DMS 273 (cell line): Measurements from ENCODE around the gene RHO.
A peak's percentile ranks its signal among the peaks of the same experiment; 100 is the strongest.

Source experiments
- DNase-seq: peaks from one replicate; lab custom pipeline; 2025; ENCODE audit not compliant: unreplicated experiment; lab: John Stamatoyannopoulos, UW

Gene RHO

DNA sequence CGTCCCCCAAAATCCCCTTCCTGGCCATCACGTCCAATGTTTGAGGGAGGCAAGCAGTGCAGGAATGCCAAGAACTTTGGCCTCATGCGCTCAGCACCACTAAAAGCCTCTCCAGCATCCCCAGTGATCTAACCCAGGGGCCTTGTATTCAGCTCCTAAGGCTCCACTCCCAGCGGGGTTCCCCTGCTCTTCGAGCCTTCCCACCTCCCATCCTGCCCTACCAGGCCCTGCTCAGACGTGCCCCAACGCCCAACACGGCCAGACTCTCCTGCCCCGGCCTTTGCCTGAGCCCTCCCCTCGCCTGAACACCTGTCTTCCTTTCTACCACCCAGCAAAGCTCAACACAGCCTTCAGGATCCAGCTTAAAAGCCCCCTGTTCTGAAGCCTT is 47.6 kb downstream of the RHO start:
- peak; percentile 64 for DNase-seq

DNA sequence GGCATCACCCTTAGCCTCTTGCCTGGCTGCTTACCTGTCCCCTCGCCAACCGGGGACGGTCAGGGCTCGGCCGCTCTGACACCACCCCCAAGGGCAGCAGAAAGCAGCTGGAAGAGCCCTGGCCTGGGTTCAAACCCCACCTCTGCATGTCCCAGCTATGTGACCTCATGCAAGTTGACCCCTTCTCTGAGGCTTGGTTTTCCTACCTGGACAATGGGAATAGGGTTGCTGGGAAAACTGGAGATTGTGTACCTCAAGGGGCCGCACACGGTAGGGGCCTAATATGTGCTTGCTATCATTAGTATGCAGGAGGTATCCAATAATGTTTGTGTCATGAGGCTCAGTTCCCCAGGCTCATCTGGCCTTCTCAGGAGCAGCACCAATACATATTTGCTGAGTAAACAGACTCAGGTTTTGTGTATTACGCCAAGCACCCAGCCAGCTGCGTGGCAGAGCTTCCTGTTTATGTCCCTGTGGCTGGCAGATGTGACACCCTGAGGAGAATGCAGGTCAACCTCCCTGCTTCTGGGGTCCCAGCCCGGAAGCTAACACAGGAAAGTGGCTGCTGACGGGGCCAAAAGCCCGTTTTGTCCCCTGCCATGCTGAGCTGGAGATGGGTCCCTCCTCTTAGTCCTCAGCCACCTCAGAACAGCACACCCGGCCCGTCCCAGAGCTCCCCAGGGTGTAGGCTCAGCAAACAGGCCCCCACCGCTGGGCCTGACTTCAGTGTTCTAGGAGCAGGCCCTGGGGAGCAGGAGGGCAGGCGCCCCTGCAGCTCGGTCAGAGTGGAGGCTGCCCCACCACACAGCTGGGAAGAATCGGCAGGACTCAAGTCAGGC is 48.3 kb downstream of the RHO start:
- DNase-seq: peak; percentile 61

- peak; percentile 96 for DNase-seq
Observed at GRCh38 chr3:129577366-129577765, 48.9 kb downstream of the RHO start.

DNA sequence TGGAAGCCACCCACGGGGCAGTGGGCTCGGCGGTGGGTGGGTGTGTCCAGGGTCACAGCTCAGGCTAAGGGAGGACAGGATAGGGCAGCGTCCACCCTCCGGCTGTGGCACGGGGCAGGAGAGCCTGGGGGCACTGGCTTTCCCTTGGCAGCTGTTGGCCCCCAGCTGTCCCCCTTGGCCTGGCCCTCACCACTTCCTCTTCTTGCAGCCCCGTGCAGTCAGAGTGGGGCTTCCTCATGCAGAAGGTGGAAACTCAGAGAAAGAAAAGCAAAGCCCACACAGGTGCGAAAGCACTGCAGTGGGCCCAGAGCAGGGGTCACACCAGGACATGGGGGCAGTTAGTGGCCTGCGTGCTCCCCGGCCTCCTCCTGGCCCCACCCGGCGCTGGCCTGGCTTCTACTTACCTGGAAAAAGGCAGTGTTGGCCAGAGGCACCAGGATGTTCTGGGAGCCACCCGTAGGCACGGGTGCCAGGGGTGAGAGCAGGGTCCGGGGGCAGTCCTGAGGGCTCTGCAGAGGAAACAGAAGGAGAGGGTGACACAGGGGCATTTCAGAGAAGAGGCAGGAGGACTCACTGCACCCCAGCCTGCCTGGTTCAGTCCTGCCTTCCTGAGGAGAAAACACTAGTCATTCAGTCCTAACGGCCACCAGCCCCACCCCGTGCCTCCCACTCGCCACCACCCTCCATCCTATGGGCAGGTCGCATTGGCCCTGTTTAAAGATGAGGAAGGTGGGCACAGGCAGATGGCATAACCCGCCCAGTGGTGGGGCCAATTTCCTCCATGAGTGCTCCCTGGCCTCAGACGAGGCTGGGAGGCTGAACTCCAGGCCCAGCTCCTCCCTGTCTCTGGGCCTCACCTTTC is 49.7 kb downstream of the RHO start:
- DNase-seq: peak; percentile 65

DNA sequence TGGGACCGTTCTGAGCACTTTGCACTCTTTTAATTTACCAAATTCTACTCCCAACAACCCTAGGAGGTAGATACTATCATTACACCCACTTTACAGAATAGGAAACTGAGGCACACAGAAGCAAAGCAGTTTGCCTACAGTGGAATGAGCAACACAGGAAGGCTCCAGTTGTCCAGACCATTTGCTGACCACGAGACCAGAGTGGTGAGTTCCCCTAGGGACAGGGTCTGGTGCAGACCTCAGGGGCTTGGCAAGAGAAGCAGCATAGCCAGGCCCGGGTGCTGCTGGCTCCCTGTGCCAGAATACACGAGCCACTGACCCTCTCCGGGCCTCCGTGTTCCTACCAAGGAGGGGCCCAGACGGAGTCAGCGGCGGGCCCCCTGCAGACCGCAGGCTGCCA is 51.6 kb downstream of the RHO start:
- DNase-seq: no peak

- no peak for DNase-seq
Observed at GRCh38 chr3:129581623-129582022, 53.2 kb downstream of the RHO start.

GRCh38 chr3:129582799-129583198 is 54.4 kb downstream of the RHO start:
- no peak for DNase-seq

DNA sequence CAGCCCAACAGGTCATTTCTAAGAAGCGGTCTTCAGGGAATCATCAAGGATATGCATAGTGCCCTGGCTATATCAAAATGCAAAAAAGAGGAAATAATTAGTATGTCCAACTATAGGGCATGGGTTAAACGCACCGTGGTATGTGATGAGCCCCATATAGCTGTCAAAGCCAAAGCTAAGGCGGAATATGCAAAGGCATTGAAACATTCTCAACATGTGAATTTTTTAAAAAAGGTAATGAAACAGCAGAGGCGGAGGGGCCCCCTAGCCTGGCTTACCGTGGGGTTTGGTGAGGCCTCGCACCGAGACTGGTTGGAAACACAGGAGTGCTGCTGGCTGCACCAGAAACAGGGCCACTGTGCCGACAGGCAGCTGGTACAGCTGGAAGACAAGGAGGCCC is 54.9 kb downstream of the RHO start:
- DNase-seq: no peak

GRCh38 chr3:129584631-129585030 is 56.2 kb downstream of the RHO start:
- DNase-seq: no peak
